Hippocampal formation (tissue), 2 donors: ENCODE results near the gene CHRDL2.
"Not testable (repeated sequence)": the region's sequence is repeated elsewhere in the genome, so short reads cannot be mapped to it uniquely, and the experiment has no call there.

Experiments
- DNase-seq, 2 donors: peaks; one replicate each; lab custom pipeline; 2025; lab: John Stamatoyannopoulos, UW

The CHRDL2 gene

DNA sequence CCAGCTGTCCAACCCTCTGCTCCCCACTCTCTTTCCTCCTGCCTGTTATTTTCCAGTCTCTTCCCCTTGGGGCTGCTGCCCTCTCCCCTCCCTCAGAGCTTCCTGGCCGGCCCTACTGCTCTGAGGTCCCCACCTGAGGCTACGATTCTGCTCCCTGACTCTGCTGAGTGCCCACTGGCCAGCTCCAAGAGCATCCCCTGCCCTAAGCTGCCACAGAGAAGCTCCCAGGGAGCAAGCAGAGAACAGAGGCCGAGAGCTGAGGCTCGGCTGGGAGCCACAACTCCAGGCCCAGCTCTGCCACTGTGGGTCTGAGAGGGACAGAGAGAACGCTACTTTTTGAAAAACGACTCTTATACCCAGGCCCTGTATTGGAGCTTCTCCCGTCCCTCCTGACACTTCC is 61.1 kb downstream of the CHRDL2 start:
- DNase-seq: no peak

GRCh38 chr11:74669211-74670160 is 61.7 kb downstream of the CHRDL2 start:
- DNase-seq: no peak

DNA sequence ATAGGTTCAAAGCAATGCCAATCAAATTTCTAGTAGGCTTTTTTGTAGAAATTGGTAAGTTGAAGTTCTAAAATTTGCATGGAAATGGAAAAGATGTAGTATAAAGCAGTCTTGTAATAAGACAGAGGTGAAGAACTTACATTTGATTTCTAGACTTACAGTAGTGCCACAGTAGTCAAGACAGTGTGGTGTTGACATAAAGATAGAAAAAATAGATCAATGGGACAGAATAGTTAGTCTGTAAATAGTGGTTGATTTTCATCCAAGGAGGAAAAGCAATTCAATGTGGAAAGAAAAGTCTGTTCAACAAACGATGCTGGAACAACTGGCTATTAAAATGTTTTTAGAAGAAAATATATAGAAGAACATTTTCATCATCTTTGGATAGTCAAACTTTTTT is 67.9 kb downstream of the CHRDL2 start:
- DNase-seq: no peak

DNA sequence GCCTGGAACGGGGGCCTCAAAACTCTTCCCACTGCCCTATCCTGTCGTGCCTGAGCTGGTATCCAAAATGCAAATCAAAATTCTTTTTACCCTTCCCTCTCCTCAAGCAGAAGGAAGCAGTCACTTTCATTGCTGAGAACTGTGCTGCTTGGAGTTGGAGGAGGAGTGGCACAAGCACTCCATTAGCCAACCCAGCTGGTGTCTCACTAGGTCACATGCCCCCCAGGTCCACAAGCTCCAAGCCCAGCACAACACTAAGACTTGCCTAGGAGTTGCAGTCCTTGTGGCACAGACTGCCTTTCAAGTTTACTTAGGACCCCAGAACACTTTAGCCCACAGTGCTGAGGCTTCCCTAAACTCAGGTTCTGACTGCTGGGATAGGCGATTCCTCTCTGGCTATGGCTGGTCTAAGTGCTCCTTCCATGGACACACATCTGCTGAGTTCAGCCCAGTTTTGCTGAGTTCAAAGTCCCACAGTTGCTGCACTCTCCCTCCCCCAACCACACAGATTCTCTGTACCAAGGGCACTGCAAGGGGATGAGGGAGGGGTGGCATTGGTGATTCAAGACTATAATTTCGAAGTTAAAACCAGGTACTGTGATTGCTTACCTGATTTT is 68.6 kb downstream of the CHRDL2 start:
- DNase-seq: no peak

DNA sequence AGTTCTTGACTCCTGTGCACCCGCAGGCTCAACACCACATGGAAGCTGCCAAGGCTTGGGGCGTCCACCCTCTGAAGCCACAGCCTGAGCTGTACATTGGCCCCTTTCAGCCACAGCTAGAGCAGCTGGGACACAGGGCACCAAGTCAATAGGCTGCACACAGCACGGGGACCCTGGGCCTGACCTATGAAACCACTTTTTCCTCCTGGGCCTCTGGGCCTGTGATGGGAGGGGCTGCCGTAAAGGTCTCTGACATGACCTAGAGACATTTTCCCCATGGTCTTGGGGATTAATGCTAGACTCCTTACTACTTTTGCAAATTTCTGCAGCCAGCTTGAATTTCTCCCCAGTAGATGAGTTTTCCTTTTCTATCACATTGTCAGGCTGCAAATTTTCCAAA is 72.1 kb downstream of the CHRDL2 start:
- DNase-seq: not testable (repeated sequence)

GRCh38 chr11:74654976-74655375 is 76.2 kb downstream of the CHRDL2 start:
- no peak for DNase-seq

- no peak for DNase-seq
Observed at GRCh38 chr11:74650498-74650897, 80.7 kb downstream of the CHRDL2 start.

- DNase-seq: no peak
Observed at GRCh38 chr11:74648894-74649293, 82.3 kb downstream of the CHRDL2 start.

- DNase-seq: no peak
Observed at GRCh38 chr11:74647831-74648230, 83.4 kb downstream of the CHRDL2 start.

DNA sequence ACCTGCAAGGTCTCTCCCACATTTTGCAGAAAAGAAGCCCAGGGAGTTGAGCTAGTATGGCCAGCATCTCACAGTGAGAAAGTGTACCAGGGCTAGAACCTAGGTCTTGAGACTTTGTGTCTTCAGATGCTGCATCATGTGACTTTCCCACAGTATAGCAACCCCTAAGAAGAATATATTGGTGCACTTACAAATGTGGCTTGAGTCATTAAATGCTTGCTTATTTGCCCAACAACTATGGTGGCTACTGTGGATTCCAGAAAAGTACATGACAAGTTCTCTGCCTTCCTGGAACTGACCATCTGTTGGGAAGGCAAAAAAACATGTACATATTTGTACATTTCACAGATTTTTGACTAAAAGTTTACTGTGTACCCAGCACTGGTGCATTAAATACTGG is 83.8 kb downstream of the CHRDL2 start:
- no peak for DNase-seq

- no peak for DNase-seq
Observed at GRCh38 chr11:74646954-74647353, 84.3 kb downstream of the CHRDL2 start.
